ENCODE measurements around the gene CXCL1.

Gene CXCL1

DNA sequence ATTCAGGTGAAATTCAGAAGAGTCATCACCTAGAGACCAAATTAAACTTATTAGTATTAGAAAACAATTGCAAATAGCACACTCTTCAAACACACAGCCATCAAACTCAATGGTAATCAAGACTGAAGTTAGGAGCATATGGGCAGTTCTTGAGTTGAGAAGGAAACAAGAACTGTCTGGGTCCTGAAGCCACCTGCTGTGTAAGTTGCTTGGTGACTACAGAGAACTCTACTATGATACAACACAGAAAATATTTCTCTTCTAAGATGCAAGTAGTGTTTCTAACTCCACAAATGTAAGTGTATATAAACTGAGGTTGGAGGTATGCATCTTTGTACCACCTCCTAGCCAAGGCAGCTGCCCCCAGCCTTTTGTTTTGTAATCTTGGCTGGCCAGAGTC, 16.4 kb upstream of the CXCL1 start:
- no peaks in the 10 kb centered on the region for H3K36me3 ChIP-seq (ENCODE audit: insufficient read depth, insufficient read length, low read length)
- H3K9me3 ChIP-seq (ENCODE audit: insufficient read depth, low read length) = no peaks in the 10 kb centered on the region
- no peaks in the 10 kb centered on the region for H3K27me3 ChIP-seq (ENCODE audit: insufficient read depth, insufficient read length)
- H3K4me1 ChIP-seq (ENCODE audit: insufficient read depth, insufficient read length) = no peaks in the 10 kb centered on the region
- no peak overlapping the region for H3K4me3 ChIP-seq (ENCODE audit: insufficient read length, low read depth)
- no peak for DNase-seq (ENCODE audit: low read depth, low spot score)
- TF ChIP-seq ZNF274 (IDR thresholded peaks at IDR 0.05; ENCODE audit: low read depth, low read length) = no peak
- no peak for TF ChIP-seq SUZ12 (IDR thresholded peaks at IDR 0.05; ENCODE audit: extremely low read depth, insufficient read depth, insufficient read length)
- TF ChIP-seq YY1 (IDR thresholded peaks at IDR 0.05; ENCODE audit: insufficient read depth, insufficient read length) = no peak
- no peak overlapping the region for H3K9ac ChIP-seq (ENCODE audit: insufficient read length, low read depth)

DNA sequence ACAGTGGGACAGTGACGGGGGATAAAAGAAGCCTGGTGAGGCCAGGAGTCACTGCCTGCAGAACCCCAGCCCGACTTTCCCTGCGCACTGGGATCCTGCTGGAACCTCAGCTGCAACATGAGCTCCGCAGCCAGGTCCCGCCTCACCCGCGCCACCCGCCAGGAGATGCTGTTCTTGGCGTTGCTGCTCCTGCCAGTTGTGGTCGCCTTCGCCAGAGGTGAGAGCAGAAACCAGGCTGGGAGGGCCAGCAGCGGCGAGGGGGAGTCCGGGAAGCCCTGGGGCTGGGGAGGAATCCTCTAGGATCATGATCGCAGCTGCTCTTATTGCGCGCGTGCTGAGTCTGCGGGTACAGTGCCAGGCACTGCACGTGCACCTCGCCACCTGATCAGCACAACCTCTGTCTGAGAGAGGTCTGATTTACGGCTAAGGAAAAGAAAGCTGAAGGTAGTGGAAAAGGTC, 15.9 kb upstream of the CXCL1 start, which contains the start of gene PF4V1:
Gene PF4V1, plus strand, starts transcription at position 51 of the 459 bp plus-strand sequence. Its CDS starts 67 bp downstream, at position 118.
- Histone ChIP-seq H3K9me3 (ENCODE audit: insufficient read depth, low read length) (no peaks in the 10 kb centered on the region), H3K36me3 (ENCODE audit: insufficient read depth, insufficient read length, low read length) (no peaks in the 10 kb centered on the region), H3K4me1 (ENCODE audit: insufficient read depth, insufficient read length) (no peaks in the 10 kb centered on the region), H3K4me3 (ENCODE audit: insufficient read length, low read depth) (no peak within 1 kb of the TSS), H3K27me3 (ENCODE audit: insufficient read depth, insufficient read length) (no peaks in the 10 kb centered on the region), H3K9ac (ENCODE audit: insufficient read length, low read depth) (no peak within 1 kb of the TSS)
- TF ChIP-seq SUZ12 (IDR thresholded peaks at IDR 0.05; ENCODE audit: extremely low read depth, insufficient read depth, insufficient read length) (no peak), YY1 (IDR thresholded peaks at IDR 0.05; ENCODE audit: insufficient read depth, insufficient read length) (no peak), ZNF274 (IDR thresholded peaks at IDR 0.05; ENCODE audit: low read depth, low read length) (no peak)
- DNase-seq (ENCODE audit: low read depth, low spot score) = no peak

DNA sequence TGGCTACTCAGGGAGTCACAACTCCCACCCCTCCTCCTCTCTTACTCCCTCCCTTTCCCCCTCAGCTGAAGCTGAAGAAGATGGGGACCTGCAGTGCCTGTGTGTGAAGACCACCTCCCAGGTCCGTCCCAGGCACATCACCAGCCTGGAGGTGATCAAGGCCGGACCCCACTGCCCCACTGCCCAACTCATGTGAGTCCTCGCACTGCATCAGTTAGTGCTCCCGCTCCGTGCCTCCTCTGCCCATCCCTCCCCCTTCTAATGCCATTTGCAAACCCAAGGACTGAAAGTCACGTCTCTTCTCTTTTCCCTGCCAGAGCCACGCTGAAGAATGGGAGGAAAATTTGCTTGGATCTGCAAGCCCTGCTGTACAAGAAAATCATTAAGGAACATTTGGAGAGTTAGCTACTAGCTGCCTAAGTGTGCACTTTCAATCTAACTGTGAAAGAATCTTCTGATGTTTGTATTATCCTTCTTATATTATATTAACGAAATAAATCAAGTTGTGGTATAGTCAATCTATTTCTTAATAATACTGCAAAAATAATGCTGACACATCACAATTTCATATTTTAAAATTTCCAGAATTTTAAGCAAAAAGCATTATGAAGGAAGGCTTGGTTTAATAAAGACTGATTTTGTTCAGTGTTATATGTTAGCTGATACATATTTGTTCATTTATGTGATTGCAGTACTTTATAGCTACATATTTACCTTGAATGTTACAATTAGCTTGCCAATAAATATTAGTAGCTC, 15.3 kb upstream of the CXCL1 start:
- Histone ChIP-seq H3K4me1 (ENCODE audit: insufficient read depth, insufficient read length) (no peaks in the 10 kb centered on the region), H3K4me3 (ENCODE audit: insufficient read length, low read depth) (no peak overlapping the region), H3K27me3 (ENCODE audit: insufficient read depth, insufficient read length) (no peaks in the 10 kb centered on the region), H3K36me3 (ENCODE audit: insufficient read depth, insufficient read length, low read length) (no peaks in the 10 kb centered on the region), H3K9ac (ENCODE audit: insufficient read length, low read depth) (no peak overlapping the region), H3K9me3 (ENCODE audit: insufficient read depth, low read length) (no peaks in the 10 kb centered on the region)
- DNase-seq (ENCODE audit: low read depth, low spot score) = no peak
- no peak for TF ChIP-seq ZNF274 (IDR thresholded peaks at IDR 0.05; ENCODE audit: low read depth, low read length)
- no peak for TF ChIP-seq YY1 (IDR thresholded peaks at IDR 0.05; ENCODE audit: insufficient read depth, insufficient read length)
- no peak for TF ChIP-seq SUZ12 (IDR thresholded peaks at IDR 0.05; ENCODE audit: extremely low read depth, insufficient read depth, insufficient read length)

DNA sequence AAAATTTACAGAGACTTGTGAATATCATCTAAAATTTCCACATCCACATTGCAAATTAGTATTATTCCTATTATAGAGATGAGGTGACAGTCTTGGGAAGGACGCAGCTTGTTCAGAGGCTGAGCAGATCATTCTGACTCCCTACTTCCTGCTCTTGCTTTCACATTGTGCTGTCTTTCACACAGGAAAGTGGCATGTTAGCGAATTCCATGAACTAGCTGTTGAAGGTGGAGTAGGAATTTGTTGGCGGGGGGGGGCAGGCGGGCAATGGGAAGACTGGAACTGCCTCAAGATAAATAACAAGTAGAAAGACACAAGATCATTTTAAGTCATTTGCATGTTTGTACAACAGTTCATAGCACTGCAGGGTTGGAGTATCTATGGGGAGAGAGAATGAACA, 13.8 kb upstream of the CXCL1 start:
- H3K27me3 ChIP-seq (ENCODE audit: insufficient read depth, insufficient read length) = no peaks in the 10 kb centered on the region
- no peak overlapping the region for H3K9ac ChIP-seq (ENCODE audit: insufficient read length, low read depth)
- H3K4me1 ChIP-seq (ENCODE audit: insufficient read depth, insufficient read length) = no peaks in the 10 kb centered on the region
- H3K36me3 ChIP-seq (ENCODE audit: insufficient read depth, insufficient read length, low read length) = no peaks in the 10 kb centered on the region
- no peak for DNase-seq (ENCODE audit: low read depth, low spot score)
- no peaks in the 10 kb centered on the region for H3K9me3 ChIP-seq (ENCODE audit: insufficient read depth, low read length)
- no peak overlapping the region for H3K4me3 ChIP-seq (ENCODE audit: insufficient read length, low read depth)
- no peak for TF ChIP-seq ZNF274 (IDR thresholded peaks at IDR 0.05; ENCODE audit: low read depth, low read length)
- no peak for TF ChIP-seq YY1 (IDR thresholded peaks at IDR 0.05; ENCODE audit: insufficient read depth, insufficient read length)
- TF ChIP-seq SUZ12 (IDR thresholded peaks at IDR 0.05; ENCODE audit: extremely low read depth, insufficient read depth, insufficient read length) = no peak

DNA sequence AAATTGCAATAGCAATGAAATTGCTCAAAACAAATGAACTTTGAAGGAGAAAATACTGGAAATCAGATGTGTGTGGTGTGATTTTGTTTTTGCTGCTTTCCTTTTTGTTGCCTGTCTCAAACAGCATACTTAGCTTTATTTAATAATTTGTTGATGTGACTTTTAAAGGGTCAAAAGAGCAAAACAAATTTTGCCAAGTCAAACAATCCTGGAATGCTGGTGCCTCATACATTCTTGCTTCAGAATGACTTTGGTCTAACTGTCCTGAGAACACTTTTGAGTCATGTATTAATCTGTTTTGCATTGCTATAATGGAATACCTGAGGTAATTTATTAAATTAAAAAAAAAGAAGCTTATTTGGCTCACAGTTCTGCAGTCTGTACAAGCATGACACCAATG, 12.7 kb upstream of the CXCL1 start:
- no peaks in the 10 kb centered on the region for H3K27me3 ChIP-seq (ENCODE audit: insufficient read depth, insufficient read length)
- no peak overlapping the region for H3K9ac ChIP-seq (ENCODE audit: insufficient read length, low read depth)
- no peak for DNase-seq (ENCODE audit: low read depth, low spot score)
- H3K36me3 ChIP-seq (ENCODE audit: insufficient read depth, insufficient read length, low read length) = no peaks in the 10 kb centered on the region
- TF ChIP-seq YY1 (IDR thresholded peaks at IDR 0.05; ENCODE audit: insufficient read depth, insufficient read length) (no peak), ZNF274 (IDR thresholded peaks at IDR 0.05; ENCODE audit: low read depth, low read length) (no peak)
- no peaks in the 10 kb centered on the region for H3K4me1 ChIP-seq (ENCODE audit: insufficient read depth, insufficient read length)
- H3K9me3 ChIP-seq (ENCODE audit: insufficient read depth, low read length) = no peaks in the 10 kb centered on the region
- no peak overlapping the region for H3K4me3 ChIP-seq (ENCODE audit: insufficient read length, low read depth)

DNA sequence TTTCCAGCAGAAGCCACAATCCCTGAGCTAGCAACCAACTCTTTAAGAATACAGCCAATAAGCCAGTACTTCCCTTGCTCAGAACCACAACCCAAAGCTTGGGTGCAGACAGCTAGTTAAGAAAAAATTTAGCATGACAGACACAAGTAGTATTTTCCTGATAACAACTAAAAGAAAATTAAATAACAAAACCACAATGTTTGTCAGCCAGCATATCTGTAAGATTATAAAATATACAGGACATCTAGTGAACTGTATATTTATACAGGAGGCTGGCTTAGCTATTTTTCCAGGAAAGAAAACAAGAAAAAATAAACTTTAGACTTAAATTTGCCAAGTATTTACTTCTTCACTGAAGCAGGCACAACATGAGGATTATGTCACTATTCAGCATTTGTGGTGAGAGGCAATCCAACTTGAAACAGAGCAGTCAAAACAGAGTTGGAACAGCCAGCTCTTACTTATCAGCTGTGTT, 9.5 kb upstream of the CXCL1 start:
- Histone ChIP-seq H3K9ac (ENCODE audit: insufficient read length, low read depth) (no peak overlapping the region), H3K9me3 (ENCODE audit: insufficient read depth, low read length) (no peaks in the 10 kb centered on the region), H3K4me3 (ENCODE audit: insufficient read length, low read depth) (no peak overlapping the region), H3K36me3 (ENCODE audit: insufficient read depth, insufficient read length, low read length) (no peaks in the 10 kb centered on the region), H3K27me3 (ENCODE audit: insufficient read depth, insufficient read length) (no peaks in the 10 kb centered on the region), H3K4me1 (ENCODE audit: insufficient read depth, insufficient read length) (no peaks in the 10 kb centered on the region)
- TF ChIP-seq ZNF274 (IDR thresholded peaks at IDR 0.05; ENCODE audit: low read depth, low read length) = no peak
- TF ChIP-seq SUZ12 (IDR thresholded peaks at IDR 0.05; ENCODE audit: extremely low read depth, insufficient read depth, insufficient read length) = no peak
- no peak for TF ChIP-seq YY1 (IDR thresholded peaks at IDR 0.05; ENCODE audit: insufficient read depth, insufficient read length)
- DNase-seq (ENCODE audit: low read depth, low spot score) = no peak

DNA sequence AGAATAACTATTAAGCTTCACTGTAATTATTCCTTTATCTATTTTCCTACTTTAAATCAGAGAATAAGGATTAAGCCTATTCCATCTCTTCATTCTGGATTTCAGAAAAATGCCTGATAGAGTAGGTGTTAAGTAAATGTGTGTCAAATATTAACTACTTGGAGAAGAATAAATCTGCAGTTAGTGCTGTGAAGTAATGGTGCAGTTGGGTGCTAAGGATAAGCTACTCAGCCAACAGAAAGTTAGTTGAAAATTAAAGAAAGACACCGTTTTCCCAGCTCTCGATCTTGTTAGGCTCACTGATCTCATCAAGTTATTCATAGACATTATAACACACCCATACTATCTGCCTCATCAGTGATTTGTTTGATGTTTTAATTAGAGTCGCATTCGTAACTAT, 9.0 kb upstream of the CXCL1 start:
- no peaks in the 10 kb centered on the region for H3K9me3 ChIP-seq (ENCODE audit: insufficient read depth, low read length)
- no peak for DNase-seq (ENCODE audit: low read depth, low spot score)
- no peaks in the 10 kb centered on the region for H3K27me3 ChIP-seq (ENCODE audit: insufficient read depth, insufficient read length)
- TF ChIP-seq SUZ12 (IDR thresholded peaks at IDR 0.05; ENCODE audit: extremely low read depth, insufficient read depth, insufficient read length) (no peak), ZNF274 (IDR thresholded peaks at IDR 0.05; ENCODE audit: low read depth, low read length) (no peak), YY1 (IDR thresholded peaks at IDR 0.05; ENCODE audit: insufficient read depth, insufficient read length) (no peak)
- no peaks in the 10 kb centered on the region for H3K36me3 ChIP-seq (ENCODE audit: insufficient read depth, insufficient read length, low read length)
- H3K9ac ChIP-seq (ENCODE audit: insufficient read length, low read depth) = no peak overlapping the region
- no peak overlapping the region for H3K4me3 ChIP-seq (ENCODE audit: insufficient read length, low read depth)
- no peaks in the 10 kb centered on the region for H3K4me1 ChIP-seq (ENCODE audit: insufficient read depth, insufficient read length)
